ENCODE measurements around the gene ART3. TPM values are rescaled to one million over a fixed set of nuclear protein-coding genes. Genes with fewer than 3 reads are reported as not detected.

Gene ART3
- total RNA-seq, 2 experiments from 2014 or later = not detected

DNA sequence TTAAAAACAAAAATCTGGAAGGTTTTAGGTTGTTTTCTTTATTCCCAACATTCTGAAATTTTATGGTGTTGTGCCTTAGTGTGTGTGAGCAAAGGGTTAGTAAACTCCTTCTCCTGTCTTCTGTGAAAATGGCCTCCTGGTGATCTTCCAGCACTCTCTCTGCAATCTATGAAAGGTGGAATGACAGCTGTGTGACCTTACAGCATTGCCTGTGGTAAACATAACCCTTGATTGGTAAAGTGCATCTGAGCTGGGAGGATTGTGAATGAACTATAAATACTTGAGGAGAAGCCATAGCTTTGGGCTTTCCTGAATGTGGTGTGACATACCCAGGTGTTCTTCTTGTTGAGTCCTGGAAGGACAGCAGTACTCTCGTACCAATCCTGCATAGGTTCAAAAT lies 10.0 kb downstream of the ART3 start:
- Histone ChIP-seq H3K4me1 (ENCODE audit: insufficient read depth, low read length, poor library complexity, severe bottlenecking) (no peaks in the 10 kb centered on the region), H3K4me2 (ENCODE audit: low read length) (no peak overlapping the region), H3K9me3 (ENCODE audit: low read length) (no peaks in the 10 kb centered on the region), H3K4me3 (ENCODE audit: low read depth, low read length, poor library complexity, severe bottlenecking) (no peak overlapping the region), H3K36me3 (ENCODE audit: insufficient read depth, low read length) (no peaks in the 10 kb centered on the region), H3K27ac (ENCODE audit: low read depth, low read length, poor library complexity, severe bottlenecking) (no peak overlapping the region), H3K79me2 (ENCODE audit: insufficient read depth, low read depth, low read length) (no peaks in the 10 kb centered on the region), H4K20me1 (ENCODE audit: insufficient read depth, low read length) (no peaks in the 10 kb centered on the region), H2AFZ (ENCODE audit: low read length) (no peak overlapping the region), H3K9me2 (ENCODE audit: insufficient read depth, low read length) (no peaks in the 10 kb centered on the region)
- intact Hi-C loops (cut with micrococcal nuclease; ENCODE audit: unreplicated experiment) = no loop called here
- ChIA-PET CTCF (ENCODE audit: unreplicated experiment) (no interaction called here), POLR2A (interaction anchor here (0.7 to 1.1 kb wide), 3 partner anchors 11 to 106 kb away, joined by 3 to 4 read pairs (median 3); no protein-coding TSS in a partner anchor)
- no peak for TF ChIP-seq EZH2phosphoT487 (IDR thresholded peaks at IDR 0.05; ENCODE audit: borderline replicate concordance, low read depth, low read length)
- TF ChIP-seq, protein P1, sequence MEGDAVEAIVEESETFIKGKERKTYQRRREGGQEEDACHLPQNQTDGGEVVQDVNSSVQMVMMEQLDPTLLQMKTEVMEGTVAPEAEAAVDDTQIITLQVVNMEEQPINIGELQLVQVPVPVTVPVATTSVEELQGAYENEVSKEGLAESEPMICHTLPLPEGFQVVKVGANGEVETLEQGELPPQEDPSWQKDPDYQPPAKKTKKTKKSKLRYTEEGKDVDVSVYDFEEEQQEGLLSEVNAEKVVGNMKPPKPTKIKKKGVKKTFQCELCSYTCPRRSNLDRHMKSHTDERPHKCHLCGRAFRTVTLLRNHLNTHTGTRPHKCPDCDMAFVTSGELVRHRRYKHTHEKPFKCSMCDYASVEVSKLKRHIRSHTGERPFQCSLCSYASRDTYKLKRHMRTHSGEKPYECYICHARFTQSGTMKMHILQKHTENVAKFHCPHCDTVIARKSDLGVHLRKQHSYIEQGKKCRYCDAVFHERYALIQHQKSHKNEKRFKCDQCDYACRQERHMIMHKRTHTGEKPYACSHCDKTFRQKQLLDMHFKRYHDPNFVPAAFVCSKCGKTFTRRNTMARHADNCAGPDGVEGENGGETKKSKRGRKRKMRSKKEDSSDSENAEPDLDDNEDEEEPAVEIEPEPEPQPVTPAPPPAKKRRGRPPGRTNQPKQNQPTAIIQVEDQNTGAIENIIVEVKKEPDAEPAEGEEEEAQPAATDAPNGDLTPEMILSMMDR (conservative IDR thresholded peaks at IDR 0.05; ENCODE audit: low read length) = no peak
- no TSS peak for BruUV-seq (replicated peaks)
- no peak for DNase-seq (ENCODE audit: low spot score)

GRCh38 chr4:76087007-76087769 lies 12.7 kb downstream of the ART3 start:
- Histone ChIP-seq H3K9me2 (ENCODE audit: insufficient read depth, low read length) (no peaks in the 10 kb centered on the region), H3K4me2 (ENCODE audit: low read length) (no peak overlapping the region), H2AFZ (ENCODE audit: low read length) (no peak overlapping the region; the same call in 1 of the 2 replicates), H4K20me1 (ENCODE audit: insufficient read depth, low read length) (no peaks in the 10 kb centered on the region), H3K4me3 (ENCODE audit: low read depth, low read length, poor library complexity, severe bottlenecking) (no peak overlapping the region), H3K79me2 (ENCODE audit: insufficient read depth, low read depth, low read length) (no peaks in the 10 kb centered on the region), H3K4me1 (ENCODE audit: insufficient read depth, low read length, poor library complexity, severe bottlenecking) (no peaks in the 10 kb centered on the region), H3K36me3 (ENCODE audit: insufficient read depth, low read length) (no peaks in the 10 kb centered on the region), H3K9me3 (ENCODE audit: low read length) (no peaks in the 10 kb centered on the region), H3K27ac (ENCODE audit: low read depth, low read length, poor library complexity, severe bottlenecking) (no peak overlapping the region)
- POLR2A ChIA-PET = interaction anchor here (0.8 kb wide), 1 partner anchor 11 kb away, joined by 4 read pairs; no protein-coding TSS in a partner anchor
- intact Hi-C loops (cut with micrococcal nuclease; ENCODE audit: unreplicated experiment) = no loop called here
- TF ChIP-seq, protein P1 (conservative IDR thresholded peaks at IDR 0.05; ENCODE audit: low read length) = peak; percentile 59
- no peak for TF ChIP-seq EZH2phosphoT487 (IDR thresholded peaks at IDR 0.05; ENCODE audit: borderline replicate concordance, low read depth, low read length)
- BruUV-seq (replicated peaks) = no TSS peak
- no peak for DNase-seq (ENCODE audit: low spot score)
- CTCF ChIA-PET (ENCODE audit: unreplicated experiment) = no interaction called here

DNA sequence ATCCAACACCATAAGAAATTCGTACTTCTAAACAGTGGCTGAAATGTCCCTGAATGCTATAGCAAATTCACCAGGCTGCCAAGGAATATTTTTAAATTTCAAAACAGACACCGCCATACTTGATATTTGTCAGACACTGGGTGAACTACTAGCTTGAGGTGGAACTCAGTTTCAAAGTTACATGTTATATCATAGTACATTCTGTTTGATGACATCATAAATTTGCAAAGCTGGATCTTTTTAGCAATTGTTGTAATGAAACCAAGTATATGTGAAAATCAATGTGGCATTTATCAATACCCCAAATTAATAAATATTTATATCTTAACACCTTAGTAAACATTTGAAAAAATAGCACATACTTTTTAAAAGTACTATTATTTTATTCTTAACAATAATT lies 14.2 kb downstream of the ART3 start:
- Histone ChIP-seq H3K9me2 (ENCODE audit: insufficient read depth, low read length) (no peaks in the 10 kb centered on the region), H3K36me3 (ENCODE audit: insufficient read depth, low read length) (no peaks in the 10 kb centered on the region), H4K20me1 (ENCODE audit: insufficient read depth, low read length) (no peaks in the 10 kb centered on the region), H3K27ac (ENCODE audit: low read depth, low read length, poor library complexity, severe bottlenecking) (no peak overlapping the region), H3K79me2 (ENCODE audit: insufficient read depth, low read depth, low read length) (no peaks in the 10 kb centered on the region), H3K4me1 (ENCODE audit: insufficient read depth, low read length, poor library complexity, severe bottlenecking) (no peaks in the 10 kb centered on the region), H3K4me3 (ENCODE audit: low read depth, low read length, poor library complexity, severe bottlenecking) (no peak overlapping the region), H2AFZ (ENCODE audit: low read length) (no peak overlapping the region), H3K9me3 (ENCODE audit: low read length) (no peaks in the 10 kb centered on the region), H3K4me2 (ENCODE audit: low read length) (no peak overlapping the region)
- TF ChIP-seq, protein P1 (conservative IDR thresholded peaks at IDR 0.05; ENCODE audit: low read length) = no peak
- TF ChIP-seq EZH2phosphoT487 (IDR thresholded peaks at IDR 0.05; ENCODE audit: borderline replicate concordance, low read depth, low read length) = no peak
- intact Hi-C loops (cut with micrococcal nuclease; ENCODE audit: unreplicated experiment) = no loop called here
- BruUV-seq (replicated peaks) = no TSS peak
- DNase-seq (ENCODE audit: low spot score) = no peak
- CTCF ChIA-PET (ENCODE audit: unreplicated experiment) = no interaction called here
- POLR2A ChIA-PET = interaction anchor here (0.6 to 0.7 kb wide), 3 partner anchors 51 to 564 kb away, joined by 3 read pairs; no protein-coding TSS in a partner anchor

Measured in OCI-LY7 (cell line).